Measurements from ENCODE around the gene CYS1.
"Not testable (repeated sequence)": the region's sequence is repeated elsewhere in the genome, so short reads cannot be mapped to it uniquely, and the experiment has no call there.

The CYS1 gene

DNA sequence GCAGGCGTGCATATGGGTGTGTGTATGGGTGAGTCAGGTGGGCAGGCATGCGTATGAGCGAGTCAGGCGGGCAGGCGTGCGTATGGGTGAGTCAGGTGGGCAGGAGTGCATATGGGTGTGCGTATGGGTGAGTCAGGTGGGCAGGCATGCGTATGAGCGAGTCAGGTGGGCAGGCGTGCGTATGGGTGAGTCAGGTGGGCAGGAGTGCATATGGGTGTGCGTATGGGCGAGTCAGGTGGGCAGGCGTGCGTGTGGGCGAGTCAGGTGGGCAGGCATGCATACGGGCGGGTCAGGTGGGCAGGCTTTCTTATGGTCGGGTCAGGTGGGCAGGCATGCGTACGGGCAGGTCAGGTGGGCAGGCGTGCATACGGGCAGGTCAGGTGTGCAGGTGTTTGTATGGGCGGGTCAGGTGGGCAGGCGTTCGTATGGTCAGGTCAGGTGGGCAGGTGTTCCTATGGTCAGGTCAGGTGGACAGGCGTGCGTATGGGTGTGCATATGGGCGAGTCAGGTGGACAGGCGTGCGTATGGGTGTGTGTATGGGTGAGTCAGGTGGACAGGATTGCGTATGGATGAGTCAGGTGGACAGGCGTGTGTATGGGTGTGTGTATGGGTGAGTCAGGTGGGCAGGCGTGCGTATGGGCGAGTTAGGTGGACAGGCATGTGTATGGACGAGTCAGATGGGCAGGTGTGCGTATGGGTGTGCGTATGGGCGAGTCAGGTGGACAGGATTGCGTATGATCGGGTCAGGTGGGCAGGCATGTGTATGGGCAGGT is 65.6 kb downstream of the CYS1 start:
- no peak for DNase-seq (ENCODE audit: low read depth)
- Histone ChIP-seq H3K27me3 (replicated peaks; ENCODE audit: control insufficient read depth, insufficient read depth, low read length) (peaks cover 7% of the 10 kb centered on the region), H3K4me1 (ENCODE audit: control insufficient read depth, insufficient read depth, low read length) (peaks cover 35% of the 10 kb centered on the region), H3K36me3 (ENCODE audit: control insufficient read depth, insufficient read depth, low read length, severe bottlenecking) (no peaks in the 10 kb centered on the region), H3K9ac (ENCODE audit: low read length) (no peak overlapping the region), H3K9me3 (ENCODE audit: control insufficient read depth, low read length) (peaks cover 3% of the 10 kb centered on the region), H3K4me3 (ENCODE audit: low read length) (no peak overlapping the region)

DNA sequence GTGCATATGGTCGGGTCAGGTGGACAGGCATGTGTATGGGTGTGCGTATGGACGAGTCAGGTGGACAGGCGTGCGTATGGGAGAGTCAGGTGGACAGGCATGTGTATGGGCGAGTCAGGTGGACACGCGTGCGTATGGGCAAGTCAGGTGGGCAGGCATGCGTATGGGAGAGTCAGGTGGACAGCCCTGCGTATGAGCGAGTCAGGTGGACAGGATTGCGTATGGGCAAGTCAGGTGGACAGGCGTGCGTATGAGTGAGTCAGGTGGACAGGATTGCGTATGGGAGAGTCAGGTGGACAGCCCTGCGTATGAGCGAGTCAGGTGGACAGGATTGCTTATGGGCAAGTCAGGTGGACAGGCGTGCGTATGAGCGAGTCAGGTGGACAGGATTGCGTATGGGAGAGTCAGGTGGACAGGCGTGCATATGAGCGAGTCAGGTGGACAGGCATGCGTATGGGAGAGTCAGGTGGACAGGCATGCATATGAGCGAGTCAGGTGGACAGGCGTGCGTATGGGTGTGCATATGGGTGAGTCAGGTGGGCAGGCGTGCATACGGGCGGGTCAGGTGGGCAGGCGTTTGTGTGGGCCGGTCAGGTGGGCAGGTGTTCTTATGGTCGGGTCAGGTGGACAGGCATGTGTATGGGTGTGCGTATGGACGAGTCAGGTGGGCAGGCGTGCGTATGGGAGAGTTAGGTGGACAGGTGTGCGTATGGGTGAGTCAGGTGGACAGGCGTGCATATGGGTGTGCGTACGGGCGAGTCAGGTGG is 66.4 kb downstream of the CYS1 start:
- peaks cover 35% of the 10 kb centered on the region for H3K4me1 ChIP-seq (ENCODE audit: control insufficient read depth, insufficient read depth, low read length)
- H3K9me3 ChIP-seq (ENCODE audit: control insufficient read depth, low read length); H3K4me3 ChIP-seq (ENCODE audit: low read length); H3K27me3 ChIP-seq (replicated peaks; ENCODE audit: control insufficient read depth, insufficient read depth, low read length); H3K9ac ChIP-seq (ENCODE audit: low read length); H3K36me3 ChIP-seq (ENCODE audit: control insufficient read depth, insufficient read depth, low read length, severe bottlenecking); DNase-seq (ENCODE audit: low read depth): not testable (repeated sequence)

DNA sequence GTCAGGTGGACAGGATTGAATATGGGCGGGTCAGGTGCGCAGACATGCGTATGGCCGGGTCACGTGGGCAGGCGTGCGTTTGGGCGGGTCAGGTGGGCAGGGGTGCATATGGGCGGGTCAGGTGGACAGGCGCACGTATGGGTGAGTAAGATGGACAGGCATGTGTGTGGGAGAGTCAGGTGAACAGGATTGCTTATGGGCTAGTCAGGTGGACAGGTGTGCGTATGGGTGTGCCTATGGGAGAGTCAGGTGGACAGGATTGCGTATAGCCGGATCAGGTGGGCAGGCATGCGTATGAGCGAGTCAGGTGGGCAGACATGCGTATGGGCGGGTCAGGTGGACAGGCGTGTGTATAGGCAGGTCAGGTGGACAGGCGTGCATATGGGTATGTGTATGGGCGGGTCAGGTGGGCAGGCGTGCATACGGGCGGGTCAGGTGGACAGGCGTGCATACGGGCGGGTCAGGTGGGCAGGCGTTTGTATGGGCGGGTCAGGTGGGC is 67.2 kb downstream of the CYS1 start:
- H3K4me1 ChIP-seq (ENCODE audit: control insufficient read depth, insufficient read depth, low read length): peaks cover 38% of the 10 kb centered on the region
- H3K9me3 ChIP-seq (ENCODE audit: control insufficient read depth, low read length): peaks cover 3% of the 10 kb centered on the region
- H3K9ac ChIP-seq (ENCODE audit: low read length): no peak overlapping the region
- no peak overlapping the region for H3K4me3 ChIP-seq (ENCODE audit: low read length)
- no peak for DNase-seq (ENCODE audit: low read depth)
- no peaks in the 10 kb centered on the region for H3K36me3 ChIP-seq (ENCODE audit: control insufficient read depth, insufficient read depth, low read length, severe bottlenecking)
- peaks cover 4% of the 10 kb centered on the region for H3K27me3 ChIP-seq (replicated peaks; ENCODE audit: control insufficient read depth, insufficient read depth, low read length)

GRCh38 chr2:10012366-10012962 is 67.7 kb downstream of the CYS1 start:
- peaks cover 44% of the 10 kb centered on the region for H3K4me1 ChIP-seq (ENCODE audit: control insufficient read depth, insufficient read depth, low read length)
- not testable (repeated sequence) for DNase-seq (ENCODE audit: low read depth); H3K9me3 ChIP-seq (ENCODE audit: control insufficient read depth, low read length); H3K4me3 ChIP-seq (ENCODE audit: low read length); H3K36me3 ChIP-seq (ENCODE audit: control insufficient read depth, insufficient read depth, low read length, severe bottlenecking); H3K27me3 ChIP-seq (replicated peaks; ENCODE audit: control insufficient read depth, insufficient read depth, low read length); H3K9ac ChIP-seq (ENCODE audit: low read length)

GRCh38 chr2:10011606-10012325 is 68.4 kb downstream of the CYS1 start:
- peaks cover 46% of the 10 kb centered on the region for H3K4me1 ChIP-seq (ENCODE audit: control insufficient read depth, insufficient read depth, low read length)
- H3K36me3 ChIP-seq (ENCODE audit: control insufficient read depth, insufficient read depth, low read length, severe bottlenecking); DNase-seq (ENCODE audit: low read depth); H3K9me3 ChIP-seq (ENCODE audit: control insufficient read depth, low read length); H3K4me3 ChIP-seq (ENCODE audit: low read length); H3K27me3 ChIP-seq (replicated peaks; ENCODE audit: control insufficient read depth, insufficient read depth, low read length); H3K9ac ChIP-seq (ENCODE audit: low read length): not testable (repeated sequence)

DNA sequence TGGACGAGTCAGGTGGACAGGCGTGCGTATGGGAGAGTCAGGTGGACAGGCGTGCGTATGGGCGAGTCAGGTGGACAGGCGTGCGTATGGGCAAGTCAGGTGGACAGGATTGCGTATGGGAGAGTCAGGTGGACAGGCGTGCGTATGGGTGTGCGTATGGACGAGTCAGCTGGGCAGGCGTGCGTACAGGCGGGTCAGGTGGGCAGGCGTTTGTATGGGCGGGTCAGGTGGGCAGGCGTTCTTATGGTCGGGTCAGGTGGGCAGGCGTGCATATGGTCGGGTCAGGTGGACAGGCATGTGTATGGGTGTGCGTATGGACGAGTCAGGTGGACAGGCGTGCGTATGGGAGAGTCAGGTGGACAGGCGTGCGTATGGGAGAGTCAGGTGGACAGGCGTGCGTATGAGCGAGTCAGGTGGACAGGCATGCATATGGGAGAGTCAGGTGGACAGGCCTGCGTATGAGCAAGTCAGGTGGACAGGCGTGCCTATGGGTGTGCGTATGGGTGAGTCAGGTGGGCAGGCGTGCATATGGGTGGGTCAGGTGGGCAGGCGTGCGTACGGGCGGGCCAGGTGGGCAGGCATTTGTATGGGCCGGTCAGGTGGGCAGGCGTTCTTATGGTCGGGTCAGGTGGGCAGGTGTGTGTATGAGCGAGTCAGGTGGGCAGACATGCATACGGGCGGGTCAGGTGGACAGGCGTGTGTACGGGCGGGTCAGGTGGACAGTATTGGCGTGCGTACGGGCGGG is 69.2 kb downstream of the CYS1 start:
- H3K27me3 ChIP-seq (replicated peaks; ENCODE audit: control insufficient read depth, insufficient read depth, low read length); H3K9me3 ChIP-seq (ENCODE audit: control insufficient read depth, low read length); DNase-seq (ENCODE audit: low read depth); H3K9ac ChIP-seq (ENCODE audit: low read length); H3K36me3 ChIP-seq (ENCODE audit: control insufficient read depth, insufficient read depth, low read length, severe bottlenecking); H3K4me3 ChIP-seq (ENCODE audit: low read length): not testable (repeated sequence)
- peaks cover 41% of the 10 kb centered on the region for H3K4me1 ChIP-seq (ENCODE audit: control insufficient read depth, insufficient read depth, low read length)

DNA sequence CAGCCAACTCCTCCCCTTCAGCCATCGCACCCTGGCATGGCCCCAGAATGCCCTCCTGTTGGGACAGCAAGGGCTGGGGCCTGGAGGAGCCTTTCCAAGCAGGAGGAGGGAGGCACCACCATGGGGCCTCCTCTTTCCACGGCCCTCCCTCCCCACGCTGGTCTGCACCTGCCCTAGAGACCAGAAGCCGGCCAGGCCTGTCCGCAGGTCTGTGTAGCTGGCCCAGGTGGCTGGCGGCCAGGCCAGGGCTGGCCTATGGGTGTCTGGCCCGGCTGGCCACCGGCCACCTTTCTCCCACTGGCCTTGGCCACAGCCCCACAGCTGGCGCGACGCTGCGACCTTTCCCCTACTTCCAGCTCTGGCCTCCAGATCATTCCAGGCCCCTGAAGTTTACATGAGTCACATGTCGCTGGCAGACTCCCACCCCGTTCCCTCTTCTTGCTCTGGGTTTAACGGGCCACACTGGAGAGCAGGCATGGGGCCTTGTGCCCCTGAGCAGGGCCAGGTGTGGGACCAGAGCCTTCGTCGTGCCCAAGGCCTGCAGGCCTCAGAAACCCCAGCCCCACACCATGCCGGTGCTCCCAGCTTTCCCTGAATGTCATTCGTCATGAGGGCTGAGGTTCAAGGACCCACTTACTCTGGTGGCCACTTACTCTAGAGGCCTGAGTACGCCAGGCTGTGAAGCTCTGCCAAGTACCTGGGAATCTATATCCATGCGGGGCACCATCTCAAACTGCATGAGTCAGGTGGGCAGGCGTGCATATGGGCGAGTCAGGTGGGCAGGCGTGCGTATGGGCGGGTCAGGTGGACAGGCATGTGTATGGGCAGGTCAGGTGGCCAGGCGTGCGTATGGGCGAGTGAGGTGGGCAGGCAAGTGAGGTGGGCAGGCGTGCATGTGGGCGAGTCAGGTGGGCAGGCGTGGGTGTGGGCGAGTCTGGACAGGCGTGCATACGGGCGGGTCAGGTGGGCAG is 70.1 kb downstream of the CYS1 start:
- Histone ChIP-seq H3K36me3 (ENCODE audit: control insufficient read depth, insufficient read depth, low read length, severe bottlenecking) (no peaks in the 10 kb centered on the region), H3K4me1 (ENCODE audit: control insufficient read depth, insufficient read depth, low read length) (peaks cover 41% of the 10 kb centered on the region), H3K27me3 (replicated peaks; ENCODE audit: control insufficient read depth, insufficient read depth, low read length) (no peaks in the 10 kb centered on the region), H3K4me3 (ENCODE audit: low read length) (no peak overlapping the region), H3K9me3 (ENCODE audit: control insufficient read depth, low read length) (no peaks in the 10 kb centered on the region), H3K9ac (ENCODE audit: low read length) (peak overlapping the region; percentile 64)
- DNase-seq (ENCODE audit: low read depth): no peak

DNA sequence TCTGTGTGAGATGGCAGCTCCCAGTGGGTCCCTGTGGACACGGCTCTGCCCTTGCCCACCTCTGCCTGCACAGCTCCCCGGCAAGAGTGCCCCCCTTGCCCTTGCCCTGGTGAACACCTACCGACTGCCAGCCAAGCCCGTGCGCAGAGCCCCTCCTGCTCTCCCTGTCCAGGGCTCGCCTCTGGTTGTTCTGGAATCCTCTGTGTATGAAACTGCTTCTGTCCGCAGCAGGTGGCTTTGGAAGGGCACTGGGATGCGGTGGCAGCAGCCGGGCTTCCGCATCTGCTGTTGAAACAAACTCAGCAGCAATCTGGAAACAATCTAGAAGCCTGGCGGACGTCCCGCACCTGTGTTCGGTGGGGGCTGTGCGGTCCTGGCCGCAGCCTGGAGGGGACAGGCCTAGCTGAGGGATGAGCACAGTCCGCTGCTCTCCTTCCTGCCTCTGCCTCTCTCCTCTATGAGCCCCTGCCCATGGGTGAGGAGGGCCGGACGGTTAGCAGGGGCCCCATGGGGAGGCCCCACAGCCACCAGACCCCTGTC is 70.9 kb downstream of the CYS1 start:
- Histone ChIP-seq H3K4me1 (ENCODE audit: control insufficient read depth, insufficient read depth, low read length) (peaks cover 43% of the 10 kb centered on the region), H3K36me3 (ENCODE audit: control insufficient read depth, insufficient read depth, low read length, severe bottlenecking) (no peaks in the 10 kb centered on the region)
- no peak for DNase-seq (ENCODE audit: low read depth)

DNA sequence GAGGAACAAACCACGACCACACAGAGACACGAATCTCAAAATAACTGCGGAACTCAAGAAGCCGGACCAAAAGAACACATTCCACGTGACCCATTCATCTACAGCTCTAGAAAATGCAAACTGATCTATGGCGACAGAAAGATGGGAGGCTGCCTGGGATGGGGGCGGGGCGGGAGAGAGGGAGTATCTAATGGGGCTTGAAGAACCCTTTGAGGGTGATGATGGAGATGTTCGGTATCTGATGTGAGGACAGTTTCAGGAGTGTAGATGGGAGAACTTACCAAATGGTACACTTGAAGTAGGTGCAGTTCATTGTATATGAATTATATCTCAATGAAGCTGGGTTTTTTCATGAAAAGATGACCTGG is 71.4 kb downstream of the CYS1 start:
- no peaks in the 10 kb centered on the region for H3K36me3 ChIP-seq (ENCODE audit: control insufficient read depth, insufficient read depth, low read length, severe bottlenecking)
- no peaks in the 10 kb centered on the region for H3K27me3 ChIP-seq (replicated peaks; ENCODE audit: control insufficient read depth, insufficient read depth, low read length)
- peaks cover 48% of the 10 kb centered on the region for H3K4me1 ChIP-seq (ENCODE audit: control insufficient read depth, insufficient read depth, low read length)
- DNase-seq (ENCODE audit: low read depth): no peak
- no peak overlapping the region for H3K4me3 ChIP-seq (ENCODE audit: low read length)
- H3K9ac ChIP-seq (ENCODE audit: low read length): peak overlapping the region; percentile 7
- no peaks in the 10 kb centered on the region for H3K9me3 ChIP-seq (ENCODE audit: control insufficient read depth, low read length)

More for the DNA sequence above, 70.9 kb downstream of the CYS1 start:
- Histone ChIP-seq H3K9ac (ENCODE audit: low read length) (no peak overlapping the region), H3K4me3 (ENCODE audit: low read length) (no peak overlapping the region), H3K9me3 (ENCODE audit: control insufficient read depth, low read length) (no peaks in the 10 kb centered on the region), H3K27me3 (replicated peaks; ENCODE audit: control insufficient read depth, insufficient read depth, low read length) (no peaks in the 10 kb centered on the region)

Data from adipocyte (in vitro differentiated cells).